ENCODE data around the gene PRG3.
"Not testable (repeated sequence)": the region's sequence is repeated elsewhere in the genome, so short reads cannot be mapped to it uniquely, and the experiment has no call there.

The PRG3 gene

GRCh38 chr11:57361926-57362325 lies 19.0 kb downstream of the PRG3 start:
- TF ChIP-seq ZFP3 (CRISPR knock-in tag; IDR thresholded peaks at IDR 0.05) = peak; percentile 63
- no peak for TF ChIP-seq TCF4 (CRISPR knock-in tag; IDR thresholded peaks at IDR 0.05; ENCODE audit: borderline replicate concordance)
- no peak for ATAC-seq

- ATAC-seq = not testable (repeated sequence)
These were observed 19.5 kb downstream of the PRG3 start for GRCh38 chr11:57361420-57361819.

- TF ChIP-seq TCF4 (CRISPR knock-in tag; IDR thresholded peaks at IDR 0.05; ENCODE audit: borderline replicate concordance) (no peak), CSRNP3 (CRISPR knock-in tag; IDR thresholded peaks at IDR 0.05) (no peak), RARB (CRISPR knock-in tag; IDR thresholded peaks at IDR 0.05) (no peak), POU6F1 (CRISPR knock-in tag; IDR thresholded peaks at IDR 0.05; ENCODE audit: borderline replicate concordance, low read depth) (no peak), PATZ1 (CRISPR knock-in tag; IDR thresholded peaks at IDR 0.05; ENCODE audit: borderline replicate concordance) (no peak), GLIS3 (CRISPR knock-in tag; IDR thresholded peaks at IDR 0.05) (no peak), SNAI2 (CRISPR knock-in tag; IDR thresholded peaks at IDR 0.05) (no peak), ARNTL (CRISPR knock-in tag; IDR thresholded peaks at IDR 0.05; ENCODE audit: borderline replicate concordance, low read depth) (no peak)
- ATAC-seq = no peak
These were observed 20.0 kb downstream of the PRG3 start for GRCh38 chr11:57360991-57361390.

- no peak for ATAC-seq
- TF ChIP-seq SNAI2 (CRISPR knock-in tag; IDR thresholded peaks at IDR 0.05) = no peak
- no peak for TF ChIP-seq ZFP3 (CRISPR knock-in tag; IDR thresholded peaks at IDR 0.05)
- TF ChIP-seq PPARA (CRISPR knock-in tag; IDR thresholded peaks at IDR 0.05; ENCODE audit: borderline replicate concordance) = no peak
- no peak for TF ChIP-seq BACH2 (CRISPR knock-in tag; IDR thresholded peaks at IDR 0.05; ENCODE audit: borderline replicate concordance)
- no peak for TF ChIP-seq POU6F1 (CRISPR knock-in tag; IDR thresholded peaks at IDR 0.05; ENCODE audit: borderline replicate concordance, low read depth)
- no peak for TF ChIP-seq TCF4 (CRISPR knock-in tag; IDR thresholded peaks at IDR 0.05; ENCODE audit: borderline replicate concordance)
- no peak for TF ChIP-seq OSR1 (CRISPR knock-in tag; IDR thresholded peaks at IDR 0.05)
These were observed 20.9 kb downstream of the PRG3 start for GRCh38 chr11:57359896-57360690.

- ATAC-seq = no peak
- TF ChIP-seq CSRNP3 (CRISPR knock-in tag; IDR thresholded peaks at IDR 0.05) (no peak), OSR1 (CRISPR knock-in tag; IDR thresholded peaks at IDR 0.05) (no peak), RARB (CRISPR knock-in tag; IDR thresholded peaks at IDR 0.05) (no peak), ZC3H10 (CRISPR knock-in tag; IDR thresholded peaks at IDR 0.05) (no peak), BACH2 (CRISPR knock-in tag; IDR thresholded peaks at IDR 0.05; ENCODE audit: borderline replicate concordance) (no peak), CREB5 (CRISPR knock-in tag; IDR thresholded peaks at IDR 0.05; ENCODE audit: low read depth) (no peak), TSHZ2 (CRISPR knock-in tag; IDR thresholded peaks at IDR 0.05) (no peak), GLIS3 (CRISPR knock-in tag; IDR thresholded peaks at IDR 0.05) (no peak), ZNF8 (CRISPR knock-in tag; IDR thresholded peaks at IDR 0.05) (no peak), ESRRG (CRISPR knock-in tag; IDR thresholded peaks at IDR 0.05) (no peak), PATZ1 (CRISPR knock-in tag; IDR thresholded peaks at IDR 0.05; ENCODE audit: borderline replicate concordance) (no peak)
These were observed 21.6 kb downstream of the PRG3 start for GRCh38 chr11:57359396-57359795.

Measured in SK-N-SH treated with all-trans-retinoic acid at 6 μM for 48 hours (cell line).